ENCODE measurements around the gene PLEKHG3. TPM values are rescaled to one million over a fixed set of nuclear protein-coding genes. Genes with fewer than 3 reads are reported as not detected.
"Not testable (repeated sequence)": the region's sequence is repeated elsewhere in the genome, so short reads cannot be mapped to it uniquely, and the experiment has no call there.

PLEKHG3 gene
- total RNA-seq, 1 experiment from 2014 or later = 59.3 TPM

DNA sequence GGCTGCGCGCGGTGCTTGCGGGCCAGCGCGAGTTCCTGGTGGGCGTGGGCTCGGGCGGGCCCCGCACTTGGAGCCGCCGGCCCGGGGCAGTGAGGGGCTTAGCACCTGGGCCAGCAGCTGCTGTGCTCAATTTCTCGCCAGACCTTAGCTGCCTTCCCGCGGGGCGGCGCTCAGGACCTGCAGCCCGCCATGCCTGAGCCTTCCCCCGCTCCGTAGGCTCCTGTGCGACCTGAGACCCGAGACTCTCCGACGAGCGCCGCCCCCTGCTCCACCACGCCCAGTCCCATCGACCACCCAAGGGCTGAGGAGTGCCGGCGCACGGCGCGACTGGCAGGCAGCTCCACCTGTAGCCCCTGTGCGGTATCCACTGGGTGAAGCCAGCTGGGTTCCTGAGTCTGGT, 46.0 kb upstream of the PLEKHG3 start:
- Histone ChIP-seq H3K27me3 (ENCODE audit: insufficient read depth, low read depth) (no peaks in the 10 kb centered on the region), H4K20me1 (ENCODE audit: insufficient read depth) (no peaks in the 10 kb centered on the region), H3F3A (ENCODE audit: insufficient read depth, low read depth) (peaks cover 23% of the 10 kb centered on the region), H2AFZ (no peak overlapping the region), H3K9me2 (ENCODE audit: insufficient read depth) (no peaks in the 10 kb centered on the region), H3K79me2 (ENCODE audit: low read depth) (no peaks in the 10 kb centered on the region), H3K4me2 (no peak overlapping the region), H3K4me1 (replicated peaks; ENCODE audit: insufficient read depth) (peaks cover 19% of the 10 kb centered on the region), H3K4me3 (no peak overlapping the region), H3K36me3 (ENCODE audit: low read depth) (no peaks in the 10 kb centered on the region), H3K27ac (no peak overlapping the region), H3K9me3 (ENCODE audit: insufficient read depth, low read depth) (no peaks in the 10 kb centered on the region)
- ChIA-PET POLR2A (ENCODE audit: unreplicated experiment) (no interaction called here), CTCF (no interaction called here)
- BruUV-seq (replicated peaks) = no TSS peak
- intact Hi-C loops (cut with micrococcal nuclease; ENCODE audit: unreplicated experiment) = no loop called here
- TF ChIP-seq EZH2 (IDR thresholded peaks at IDR 0.05; ENCODE audit: low read depth) = no peak
- TF ChIP-seq, protein P1, sequence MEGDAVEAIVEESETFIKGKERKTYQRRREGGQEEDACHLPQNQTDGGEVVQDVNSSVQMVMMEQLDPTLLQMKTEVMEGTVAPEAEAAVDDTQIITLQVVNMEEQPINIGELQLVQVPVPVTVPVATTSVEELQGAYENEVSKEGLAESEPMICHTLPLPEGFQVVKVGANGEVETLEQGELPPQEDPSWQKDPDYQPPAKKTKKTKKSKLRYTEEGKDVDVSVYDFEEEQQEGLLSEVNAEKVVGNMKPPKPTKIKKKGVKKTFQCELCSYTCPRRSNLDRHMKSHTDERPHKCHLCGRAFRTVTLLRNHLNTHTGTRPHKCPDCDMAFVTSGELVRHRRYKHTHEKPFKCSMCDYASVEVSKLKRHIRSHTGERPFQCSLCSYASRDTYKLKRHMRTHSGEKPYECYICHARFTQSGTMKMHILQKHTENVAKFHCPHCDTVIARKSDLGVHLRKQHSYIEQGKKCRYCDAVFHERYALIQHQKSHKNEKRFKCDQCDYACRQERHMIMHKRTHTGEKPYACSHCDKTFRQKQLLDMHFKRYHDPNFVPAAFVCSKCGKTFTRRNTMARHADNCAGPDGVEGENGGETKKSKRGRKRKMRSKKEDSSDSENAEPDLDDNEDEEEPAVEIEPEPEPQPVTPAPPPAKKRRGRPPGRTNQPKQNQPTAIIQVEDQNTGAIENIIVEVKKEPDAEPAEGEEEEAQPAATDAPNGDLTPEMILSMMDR (conservative IDR thresholded peaks at IDR 0.05) = no peak
- no peak for DNase-seq

DNA sequence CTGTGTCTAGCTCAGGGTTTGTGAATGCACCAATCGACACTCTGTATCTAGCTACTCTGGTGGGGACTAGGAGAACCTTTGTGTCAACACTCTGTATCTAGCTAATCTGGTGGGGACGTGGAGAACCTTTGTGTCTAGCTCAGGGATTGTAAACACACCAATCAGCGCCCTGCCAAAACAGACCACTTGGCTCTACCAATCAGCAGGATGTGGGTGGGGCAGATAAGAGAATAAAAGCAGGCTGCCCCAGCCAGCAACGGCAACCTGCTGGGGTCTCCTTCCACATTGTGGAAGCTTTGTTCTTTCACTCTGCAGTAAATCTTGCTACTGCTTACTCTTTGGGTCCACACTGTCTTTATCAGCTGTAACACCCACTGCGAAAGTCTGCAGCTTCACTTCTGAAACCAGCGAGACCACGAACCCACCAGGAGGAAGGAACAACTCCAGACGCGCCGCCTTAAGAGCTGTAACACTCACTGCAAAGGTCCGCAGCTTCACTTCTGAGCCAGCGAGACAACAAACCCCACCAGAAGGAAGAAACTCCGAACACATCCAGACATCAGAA, 45.4 kb upstream of the PLEKHG3 start:
- H2AFZ ChIP-seq; CTCF ChIA-PET; H3K4me2 ChIP-seq; H3K9me3 ChIP-seq (ENCODE audit: insufficient read depth, low read depth); H3K79me2 ChIP-seq (ENCODE audit: low read depth); POLR2A ChIA-PET (ENCODE audit: unreplicated experiment); BruUV-seq (replicated peaks); H3K4me3 ChIP-seq; intact Hi-C loops (cut with micrococcal nuclease; ENCODE audit: unreplicated experiment); H4K20me1 ChIP-seq (ENCODE audit: insufficient read depth); H3K9me2 ChIP-seq (ENCODE audit: insufficient read depth); H3K27me3 ChIP-seq (ENCODE audit: insufficient read depth, low read depth); H3K36me3 ChIP-seq (ENCODE audit: low read depth); H3K27ac ChIP-seq; DNase-seq: not testable (repeated sequence)
- H3F3A ChIP-seq (ENCODE audit: insufficient read depth, low read depth) = peaks cover 20% of the 10 kb centered on the region
- peaks cover 15% of the 10 kb centered on the region for H3K4me1 ChIP-seq (replicated peaks; ENCODE audit: insufficient read depth)

DNA sequence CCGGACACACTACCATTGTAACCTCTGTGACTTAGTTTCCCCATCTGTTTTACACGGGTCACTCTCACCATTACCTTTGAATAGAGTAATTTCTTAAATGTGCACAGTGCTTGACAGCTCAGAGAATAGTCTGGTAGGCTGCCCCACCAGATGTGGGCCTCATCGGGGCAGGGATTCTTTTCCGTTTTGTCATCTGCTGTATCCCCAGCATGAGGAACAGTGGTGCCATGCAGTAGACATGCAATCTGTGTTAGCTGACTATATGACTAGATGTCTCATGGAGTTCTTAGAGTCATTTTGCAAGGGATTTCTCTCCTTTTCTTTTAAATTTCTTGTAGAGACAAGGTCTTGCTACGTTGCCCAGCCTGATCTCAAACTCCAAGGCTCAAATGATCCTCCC, 44.9 kb upstream of the PLEKHG3 start:
- ChIA-PET POLR2A (ENCODE audit: unreplicated experiment) (no interaction called here), CTCF (no interaction called here)
- no TSS peak for BruUV-seq (replicated peaks)
- DNase-seq = no peak
- Histone ChIP-seq H3K36me3 (ENCODE audit: low read depth) (no peaks in the 10 kb centered on the region), H3K27ac (no peak overlapping the region), H3K4me2 (no peak overlapping the region), H3K4me3 (no peak overlapping the region), H4K20me1 (ENCODE audit: insufficient read depth) (no peaks in the 10 kb centered on the region), H2AFZ (no peak overlapping the region), H3F3A (ENCODE audit: insufficient read depth, low read depth) (peaks cover 14% of the 10 kb centered on the region), H3K9me2 (ENCODE audit: insufficient read depth) (no peaks in the 10 kb centered on the region), H3K27me3 (ENCODE audit: insufficient read depth, low read depth) (no peaks in the 10 kb centered on the region), H3K79me2 (ENCODE audit: low read depth) (no peaks in the 10 kb centered on the region), H3K9me3 (ENCODE audit: insufficient read depth, low read depth) (no peaks in the 10 kb centered on the region), H3K4me1 (replicated peaks; ENCODE audit: insufficient read depth) (peaks cover 9% of the 10 kb centered on the region)
- no peak for TF ChIP-seq EZH2 (IDR thresholded peaks at IDR 0.05; ENCODE audit: low read depth)
- TF ChIP-seq, protein P1 (conservative IDR thresholded peaks at IDR 0.05) = no peak
- intact Hi-C loops (cut with micrococcal nuclease; ENCODE audit: unreplicated experiment) = no loop called here

DNA sequence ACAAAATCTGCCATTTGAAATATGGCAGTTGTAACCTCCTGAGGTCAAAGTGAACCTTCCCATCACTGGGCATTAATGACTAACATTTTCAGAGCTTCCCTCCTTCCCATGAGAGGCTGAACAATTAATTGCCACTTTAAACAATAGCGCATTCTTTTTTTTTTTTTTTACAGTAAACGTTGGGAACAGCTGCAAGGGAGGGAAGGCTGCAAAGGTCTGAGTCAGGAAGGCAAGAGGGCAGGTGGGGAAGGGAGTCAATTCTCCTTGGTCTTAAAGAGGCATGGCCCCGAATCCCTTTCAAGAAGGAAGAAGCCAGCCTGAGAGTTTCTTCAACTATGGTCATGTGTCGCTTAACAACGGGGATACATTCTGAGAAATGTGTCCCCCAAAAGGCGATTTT, 41.0 kb upstream of the PLEKHG3 start:
- Histone ChIP-seq H4K20me1 (ENCODE audit: insufficient read depth) (no peaks in the 10 kb centered on the region), H3K9me2 (ENCODE audit: insufficient read depth) (no peaks in the 10 kb centered on the region), H3K36me3 (ENCODE audit: low read depth) (no peaks in the 10 kb centered on the region), H2AFZ (no peak overlapping the region), H3K27ac (no peak overlapping the region), H3K4me1 (replicated peaks; ENCODE audit: insufficient read depth) (no peaks in the 10 kb centered on the region), H3K9me3 (ENCODE audit: insufficient read depth, low read depth) (no peaks in the 10 kb centered on the region), H3K4me2 (no peak overlapping the region), H3F3A (ENCODE audit: insufficient read depth, low read depth) (peaks cover 7% of the 10 kb centered on the region; the same call in 1 of the 2 replicates), H3K27me3 (ENCODE audit: insufficient read depth, low read depth) (no peaks in the 10 kb centered on the region), H3K4me3 (no peak overlapping the region), H3K79me2 (ENCODE audit: low read depth) (no peaks in the 10 kb centered on the region)
- peak in 1 of 2 experiments; percentile 43 for DNase-seq
- POLR2A ChIA-PET (ENCODE audit: unreplicated experiment) = no interaction called here
- TF ChIP-seq EZH2 (IDR thresholded peaks at IDR 0.05; ENCODE audit: low read depth) = no peak
- TF ChIP-seq, protein P1 (conservative IDR thresholded peaks at IDR 0.05) = no peak
- CTCF ChIA-PET = interaction anchor here (0.5 to 0.7 kb wide), 2 partner anchors 140 to 458 kb away, joined by 4 to 6 read pairs; no protein-coding TSS in a partner anchor
- BruUV-seq (replicated peaks) = no TSS peak
- intact Hi-C loops (cut with micrococcal nuclease; ENCODE audit: unreplicated experiment) = no loop called here
